SK-N-SH (cell line): ENCODE data around the gene MACIR.

Experiments used
- CHD2 ChIP-seq: fragments of 150-350 bp; IDR thresholded peaks from 2 replicates; pipeline ENCODE4 v1.6.1; 2018; ENCODE audit warnings: low read length; ENCODE audit not compliant: partially characterized antibody
- EZH2phosphoT487 ChIP-seq: fragments of 200-600 bp; sonication (generic); IDR thresholded peaks from 2 replicates; pipeline ENCODE4 v1.6.1; 2017; ENCODE audit warnings: low read depth, mixed run types, mild to moderate bottlenecking, antibody characterized with exemption, moderate library complexity, borderline replicate concordance
- NFIC ChIP-seq: IDR thresholded peaks from 2 replicates; pipeline ENCODE4 v1.4.0; 2012; ENCODE audit warnings: borderline replicate concordance
- POLR2AphosphoS5 ChIP-seq: IDR thresholded peaks from 2 replicates; pipeline ENCODE4 v1.6.1; 2012; ENCODE audit warnings: low read depth, low read length
- RAD21 ChIP-seq: IDR thresholded peaks from 2 replicates; pipeline ENCODE4 v1.6.1; 2012; ENCODE audit warnings: mild to moderate bottlenecking, low read length
- RCOR1 ChIP-seq: fragments of 150-350 bp; IDR thresholded peaks from 2 replicates; pipeline ENCODE4 v1.6.1; 2017; ENCODE audit warnings: antibody characterized with exemption, low read length
- TAF1 ChIP-seq: IDR thresholded peaks from 2 replicates; pipeline ENCODE4 v1.6.1; 2012; ENCODE audit warnings: low read depth, mild to moderate bottlenecking, low read length, moderate library complexity, borderline replicate concordance
- TF ChIP-seq, protein P1 (sequence below): IDR thresholded peaks from 2 replicates; pipeline ENCODE4 v1.4.0; 2012; ENCODE audit warnings: low read depth, borderline replicate concordance
- TF ChIP-seq, protein P2 (sequence below): IDR thresholded peaks from 2 replicates; pipeline ENCODE4; 2012
- TF ChIP-seq, protein P3 (sequence below): fragments of 200-600 bp; sonication (generic); IDR thresholded peaks from 2 replicates; pipeline ENCODE4 v1.6.1; 2017; ENCODE audit warnings: antibody characterized with exemption, mild to moderate bottlenecking, moderate library complexity
- TF ChIP-seq, protein P4 (sequence below): IDR thresholded peaks from 2 replicates; pipeline ENCODE4 v1.4.0; 2012; ENCODE audit warnings: low read depth

DNA sequence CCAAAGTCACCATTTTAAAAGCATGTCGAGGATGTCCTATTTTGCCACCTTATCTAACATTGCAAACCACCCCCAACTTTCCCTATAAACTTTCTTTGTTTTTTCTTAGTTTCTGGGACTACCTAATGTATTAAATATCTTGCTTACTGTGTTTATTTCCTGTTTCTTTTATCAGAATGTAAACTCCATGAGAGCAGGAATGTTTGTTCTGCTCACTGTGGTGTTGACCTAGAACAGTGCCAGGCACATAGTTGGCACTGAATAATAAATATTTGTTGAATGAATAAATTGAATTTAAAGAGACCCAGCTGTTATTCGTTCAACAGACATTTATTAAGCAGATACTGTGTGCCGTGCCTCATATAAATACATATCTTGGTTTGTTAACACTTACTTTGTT, 35.2 kb downstream of the MACIR start:
- TF ChIP-seq, protein P1, sequence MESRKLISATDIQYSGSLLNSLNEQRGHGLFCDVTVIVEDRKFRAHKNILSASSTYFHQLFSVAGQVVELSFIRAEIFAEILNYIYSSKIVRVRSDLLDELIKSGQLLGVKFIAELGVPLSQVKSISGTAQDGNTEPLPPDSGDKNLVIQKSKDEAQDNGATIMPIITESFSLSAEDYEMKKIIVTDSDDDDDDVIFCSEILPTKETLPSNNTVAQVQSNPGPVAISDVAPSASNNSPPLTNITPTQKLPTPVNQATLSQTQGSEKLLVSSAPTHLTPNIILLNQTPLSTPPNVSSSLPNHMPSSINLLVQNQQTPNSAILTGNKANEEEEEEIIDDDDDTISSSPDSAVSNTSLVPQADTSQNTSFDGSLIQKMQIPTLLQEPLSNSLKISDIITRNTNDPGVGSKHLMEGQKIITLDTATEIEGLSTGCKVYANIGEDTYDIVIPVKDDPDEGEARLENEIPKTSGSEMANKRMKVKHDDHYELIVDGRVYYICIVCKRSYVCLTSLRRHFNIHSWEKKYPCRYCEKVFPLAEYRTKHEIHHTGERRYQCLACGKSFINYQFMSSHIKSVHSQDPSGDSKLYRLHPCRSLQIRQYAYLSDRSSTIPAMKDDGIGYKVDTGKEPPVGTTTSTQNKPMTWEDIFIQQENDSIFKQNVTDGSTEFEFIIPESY = no peak
- TF ChIP-seq RAD21 (no peak), RCOR1 (no peak), TAF1 (no peak), CHD2 (no peak), POLR2AphosphoS5 (no peak), NFIC (no peak), EZH2phosphoT487 (no peak)
- TF ChIP-seq, protein P2, sequence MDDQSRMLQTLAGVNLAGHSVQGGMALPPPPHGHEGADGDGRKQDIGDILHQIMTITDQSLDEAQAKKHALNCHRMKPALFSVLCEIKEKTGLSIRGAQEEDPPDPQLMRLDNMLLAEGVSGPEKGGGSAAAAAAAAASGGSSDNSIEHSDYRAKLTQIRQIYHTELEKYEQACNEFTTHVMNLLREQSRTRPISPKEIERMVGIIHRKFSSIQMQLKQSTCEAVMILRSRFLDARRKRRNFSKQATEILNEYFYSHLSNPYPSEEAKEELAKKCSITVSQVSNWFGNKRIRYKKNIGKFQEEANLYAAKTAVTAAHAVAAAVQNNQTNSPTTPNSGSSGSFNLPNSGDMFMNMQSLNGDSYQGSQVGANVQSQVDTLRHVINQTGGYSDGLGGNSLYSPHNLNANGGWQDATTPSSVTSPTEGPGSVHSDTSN = no peak
- TF ChIP-seq, protein P3, sequence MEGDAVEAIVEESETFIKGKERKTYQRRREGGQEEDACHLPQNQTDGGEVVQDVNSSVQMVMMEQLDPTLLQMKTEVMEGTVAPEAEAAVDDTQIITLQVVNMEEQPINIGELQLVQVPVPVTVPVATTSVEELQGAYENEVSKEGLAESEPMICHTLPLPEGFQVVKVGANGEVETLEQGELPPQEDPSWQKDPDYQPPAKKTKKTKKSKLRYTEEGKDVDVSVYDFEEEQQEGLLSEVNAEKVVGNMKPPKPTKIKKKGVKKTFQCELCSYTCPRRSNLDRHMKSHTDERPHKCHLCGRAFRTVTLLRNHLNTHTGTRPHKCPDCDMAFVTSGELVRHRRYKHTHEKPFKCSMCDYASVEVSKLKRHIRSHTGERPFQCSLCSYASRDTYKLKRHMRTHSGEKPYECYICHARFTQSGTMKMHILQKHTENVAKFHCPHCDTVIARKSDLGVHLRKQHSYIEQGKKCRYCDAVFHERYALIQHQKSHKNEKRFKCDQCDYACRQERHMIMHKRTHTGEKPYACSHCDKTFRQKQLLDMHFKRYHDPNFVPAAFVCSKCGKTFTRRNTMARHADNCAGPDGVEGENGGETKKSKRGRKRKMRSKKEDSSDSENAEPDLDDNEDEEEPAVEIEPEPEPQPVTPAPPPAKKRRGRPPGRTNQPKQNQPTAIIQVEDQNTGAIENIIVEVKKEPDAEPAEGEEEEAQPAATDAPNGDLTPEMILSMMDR = no peak
- TF ChIP-seq, protein P4, sequence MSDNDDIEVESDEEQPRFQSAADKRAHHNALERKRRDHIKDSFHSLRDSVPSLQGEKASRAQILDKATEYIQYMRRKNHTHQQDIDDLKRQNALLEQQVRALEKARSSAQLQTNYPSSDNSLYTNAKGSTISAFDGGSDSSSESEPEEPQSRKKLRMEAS = no peak
